ENCODE results near the gene LRRK2.

GRCh38 chr12:40327535-40327934 lies 102.7 kb downstream of the LRRK2 start:
- TF ChIP-seq CTCF (conservative IDR thresholded peaks at IDR 0.05; ENCODE audit: low read length) (no peak), EZH2phosphoT487 (IDR thresholded peaks at IDR 0.05; ENCODE audit: borderline replicate concordance, low read depth, low read length) (no peak)

All from OCI-LY7 (cell line).